Measurements from ENCODE around the gene ZFR2. TPM values are rescaled to one million over a fixed set of nuclear protein-coding genes. Genes with fewer than 3 reads are reported as not detected.

ZFR2 gene
- total RNA-seq, 1 experiment from 2014 or later, result not detected

DNA sequence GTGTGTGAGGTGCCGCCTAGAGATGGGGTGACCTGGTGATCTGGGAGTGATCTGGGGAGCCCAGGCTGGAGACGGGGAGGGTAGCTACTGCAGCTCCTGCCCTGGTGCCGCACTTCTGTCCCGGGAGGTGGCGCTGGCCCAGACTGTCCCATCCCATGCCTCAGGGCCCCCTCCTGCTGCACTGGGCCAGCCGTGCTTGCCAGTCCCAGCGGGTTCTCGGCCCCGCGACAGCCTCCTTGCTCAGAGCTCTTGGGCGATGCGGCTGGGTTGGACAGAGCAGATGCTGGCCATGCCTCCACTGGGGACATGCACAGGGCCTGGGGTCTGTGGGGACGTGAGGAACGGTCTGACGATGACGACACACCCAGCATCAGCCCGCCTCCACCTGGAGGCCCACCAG lies 99.3 kb downstream of the ZFR2 start:
- Histone ChIP-seq H3K36me3 (ENCODE audit: low read depth, low read length) (no peaks in the 10 kb centered on the region), H3K79me2 (ENCODE audit: low read length) (no peaks in the 10 kb centered on the region), H3K9me2 (replicated peaks; ENCODE audit: low read length) (no peaks in the 10 kb centered on the region), H3F3A (ENCODE audit: low read length, unreplicated experiment) (no peaks in the 10 kb centered on the region), H3K4me3 (ENCODE audit: low read length) (no peak overlapping the region), H3K27me3 (ENCODE audit: low read length) (no peaks in the 10 kb centered on the region), H3K4me2 (ENCODE audit: low read length) (no peak overlapping the region), H2AFZ (ENCODE audit: low read length) (no peak overlapping the region), H3K27ac (ENCODE audit: low read length) (no peak overlapping the region), H3K4me1 (ENCODE audit: insufficient read depth, low read length) (no peaks in the 10 kb centered on the region), H3K9me3 (ENCODE audit: low read length) (no peaks in the 10 kb centered on the region), H3K9ac (ENCODE audit: low read length) (no peak overlapping the region), H4K20me1 (ENCODE audit: low read length) (no peaks in the 10 kb centered on the region)
- POLR2A ChIA-PET (ENCODE audit: unreplicated experiment), result no interaction called here
- intact Hi-C loops (cut with micrococcal nuclease), result no loop called here
- no peak for ATAC-seq
- no peak for DNase-seq
- TF ChIP-seq EZH2 (IDR thresholded peaks at IDR 0.05; ENCODE audit: low read length, unreplicated experiment), result no peak
- TF ChIP-seq, protein P1, sequence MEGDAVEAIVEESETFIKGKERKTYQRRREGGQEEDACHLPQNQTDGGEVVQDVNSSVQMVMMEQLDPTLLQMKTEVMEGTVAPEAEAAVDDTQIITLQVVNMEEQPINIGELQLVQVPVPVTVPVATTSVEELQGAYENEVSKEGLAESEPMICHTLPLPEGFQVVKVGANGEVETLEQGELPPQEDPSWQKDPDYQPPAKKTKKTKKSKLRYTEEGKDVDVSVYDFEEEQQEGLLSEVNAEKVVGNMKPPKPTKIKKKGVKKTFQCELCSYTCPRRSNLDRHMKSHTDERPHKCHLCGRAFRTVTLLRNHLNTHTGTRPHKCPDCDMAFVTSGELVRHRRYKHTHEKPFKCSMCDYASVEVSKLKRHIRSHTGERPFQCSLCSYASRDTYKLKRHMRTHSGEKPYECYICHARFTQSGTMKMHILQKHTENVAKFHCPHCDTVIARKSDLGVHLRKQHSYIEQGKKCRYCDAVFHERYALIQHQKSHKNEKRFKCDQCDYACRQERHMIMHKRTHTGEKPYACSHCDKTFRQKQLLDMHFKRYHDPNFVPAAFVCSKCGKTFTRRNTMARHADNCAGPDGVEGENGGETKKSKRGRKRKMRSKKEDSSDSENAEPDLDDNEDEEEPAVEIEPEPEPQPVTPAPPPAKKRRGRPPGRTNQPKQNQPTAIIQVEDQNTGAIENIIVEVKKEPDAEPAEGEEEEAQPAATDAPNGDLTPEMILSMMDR (conservative IDR thresholded peaks at IDR 0.05; ENCODE audit: low read depth, low read length), result no peak
- TF ChIP-seq EZH2phosphoT487 (IDR thresholded peaks at IDR 0.05; ENCODE audit: borderline replicate concordance, low read length), result no peak
- BruUV-seq (replicated peaks), result no TSS peak
- CTCF ChIA-PET, result no interaction called here

GRCh38 chr19:3768748-3769099 lies 100.1 kb downstream of the ZFR2 start:
- Histone ChIP-seq H4K20me1 (ENCODE audit: low read length) (no peaks in the 10 kb centered on the region), H3K4me1 (ENCODE audit: insufficient read depth, low read length) (no peaks in the 10 kb centered on the region), H3F3A (ENCODE audit: low read length, unreplicated experiment) (no peaks in the 10 kb centered on the region), H3K36me3 (ENCODE audit: low read depth, low read length) (no peaks in the 10 kb centered on the region), H3K27me3 (ENCODE audit: low read length) (no peaks in the 10 kb centered on the region), H3K4me3 (ENCODE audit: low read length) (no peak overlapping the region), H2AFZ (ENCODE audit: low read length) (no peak overlapping the region), H3K4me2 (ENCODE audit: low read length) (no peak overlapping the region), H3K9me3 (ENCODE audit: low read length) (no peaks in the 10 kb centered on the region), H3K9ac (ENCODE audit: low read length) (no peak overlapping the region), H3K9me2 (replicated peaks; ENCODE audit: low read length) (no peaks in the 10 kb centered on the region), H3K79me2 (ENCODE audit: low read length) (no peaks in the 10 kb centered on the region), H3K27ac (ENCODE audit: low read length) (no peak overlapping the region)
- ATAC-seq, result no peak
- DNase-seq, result no peak
- TF ChIP-seq EZH2phosphoT487 (IDR thresholded peaks at IDR 0.05; ENCODE audit: borderline replicate concordance, low read length) (no peak), EZH2 (IDR thresholded peaks at IDR 0.05; ENCODE audit: low read length, unreplicated experiment) (no peak)
- TF ChIP-seq, protein P1 (conservative IDR thresholded peaks at IDR 0.05; ENCODE audit: low read depth, low read length), result no peak
- POLR2A ChIA-PET (ENCODE audit: unreplicated experiment), result no interaction called here
- intact Hi-C loops (cut with micrococcal nuclease), result no loop called here
- CTCF ChIA-PET, result no interaction called here
- BruUV-seq (replicated peaks), result no TSS peak

DNA sequence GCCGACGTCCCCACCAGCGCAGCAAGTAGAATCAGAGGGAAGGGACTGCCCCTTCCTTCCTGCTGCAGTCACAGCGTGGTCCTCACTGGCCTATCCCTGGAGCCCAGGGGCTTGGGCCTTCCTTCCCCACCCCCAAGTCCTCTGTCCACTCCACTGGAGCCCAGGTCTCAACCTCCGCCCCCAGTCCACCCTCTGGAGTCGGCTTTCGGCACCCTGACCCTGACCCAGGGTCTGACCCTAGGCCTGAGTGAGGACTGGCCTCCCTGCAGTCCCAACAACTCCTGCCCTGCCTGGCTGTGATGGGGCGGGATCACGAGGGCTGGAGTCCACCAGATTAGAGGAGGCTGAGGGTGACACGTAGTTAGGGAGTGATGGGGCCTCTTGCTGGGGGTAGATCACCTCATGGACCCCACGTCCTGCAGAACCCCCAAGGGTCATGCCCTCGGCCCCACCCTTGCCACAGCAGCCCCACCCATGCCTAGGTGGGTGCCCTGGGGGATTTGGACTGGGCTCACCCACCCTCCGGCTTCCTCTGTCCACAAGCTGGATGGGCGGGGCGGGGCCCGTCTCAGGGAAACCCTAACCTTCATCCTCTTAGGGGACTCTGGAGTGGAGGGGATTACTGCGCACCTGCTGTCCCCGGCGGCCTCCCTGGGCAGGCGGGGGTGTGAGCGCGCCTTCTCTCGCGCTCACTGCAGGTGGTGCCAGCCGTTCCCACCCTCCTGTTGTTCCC lies 100.7 kb downstream of the ZFR2 start:
- H3K9ac ChIP-seq (ENCODE audit: low read length), result no peak overlapping the region
- no peaks in the 10 kb centered on the region for H3F3A ChIP-seq (ENCODE audit: low read length, unreplicated experiment)
- no peak overlapping the region for H3K4me2 ChIP-seq (ENCODE audit: low read length)
- peaks cover 4% of the 10 kb centered on the region; the same call in 1 of the 2 replicates for H3K79me2 ChIP-seq (ENCODE audit: low read length)
- H3K27ac ChIP-seq (ENCODE audit: low read length), result no peak overlapping the region
- H3K9me3 ChIP-seq (ENCODE audit: low read length), result no peaks in the 10 kb centered on the region
- intact Hi-C loops (cut with micrococcal nuclease), result no loop called here
- POLR2A ChIA-PET (ENCODE audit: unreplicated experiment), result no interaction called here
- no peaks in the 10 kb centered on the region for H4K20me1 ChIP-seq (ENCODE audit: low read length)
- DNase-seq (no peak), ATAC-seq (no peak)
- TF ChIP-seq, protein P1 (conservative IDR thresholded peaks at IDR 0.05; ENCODE audit: low read depth, low read length), result no peak
- TF ChIP-seq EZH2phosphoT487 (IDR thresholded peaks at IDR 0.05; ENCODE audit: borderline replicate concordance, low read length) (no peak), EZH2 (IDR thresholded peaks at IDR 0.05; ENCODE audit: low read length, unreplicated experiment) (no peak)
- CTCF ChIA-PET, result no interaction called here
- no TSS peak for BruUV-seq (replicated peaks)
- no peak overlapping the region for H3K4me3 ChIP-seq (ENCODE audit: low read length)
- H3K9me2 ChIP-seq (replicated peaks; ENCODE audit: low read length), result no peaks in the 10 kb centered on the region
- no peak overlapping the region for H2AFZ ChIP-seq (ENCODE audit: low read length)
- H3K27me3 ChIP-seq (ENCODE audit: low read length), result no peaks in the 10 kb centered on the region
- H3K36me3 ChIP-seq (ENCODE audit: low read depth, low read length), result no peaks in the 10 kb centered on the region
- peaks cover 3% of the 10 kb centered on the region; the same call in 1 of the 2 replicates for H3K4me1 ChIP-seq (ENCODE audit: insufficient read depth, low read length)
